NCI-H2171 (cell line): ENCODE measurements around the gene TCP11L2.
A peak's percentile ranks its signal among the peaks of the same experiment; 100 is the strongest.
"Not testable (repeated sequence)": the region's sequence is repeated elsewhere in the genome, so short reads cannot be mapped to it uniquely, and the experiment has no call there.

Experiments
- DNase-seq: peaks from one replicate; lab custom pipeline; 2025; lab: John Stamatoyannopoulos, UW

TCP11L2 gene

DNA sequence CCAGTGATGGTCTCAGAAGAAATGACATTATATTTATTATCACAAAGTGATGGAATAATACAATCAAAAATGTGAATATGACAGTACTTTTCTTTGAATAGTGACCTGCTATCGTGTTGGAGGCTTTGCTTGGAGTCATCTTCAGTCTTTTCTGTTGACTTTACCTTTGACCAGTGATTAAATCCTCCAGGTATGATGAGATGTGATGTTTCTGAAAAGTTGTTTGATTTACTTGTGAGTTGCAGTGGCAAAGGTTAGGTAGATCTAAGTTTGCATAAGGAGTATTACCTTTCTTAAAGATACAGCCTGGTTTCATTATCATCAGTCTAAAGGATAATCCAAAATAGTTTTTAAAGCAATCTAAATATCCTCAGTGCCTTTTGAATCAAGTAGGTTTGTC, 4.6 kb downstream of the TCP11L2 start:
- no peak for DNase-seq

DNA sequence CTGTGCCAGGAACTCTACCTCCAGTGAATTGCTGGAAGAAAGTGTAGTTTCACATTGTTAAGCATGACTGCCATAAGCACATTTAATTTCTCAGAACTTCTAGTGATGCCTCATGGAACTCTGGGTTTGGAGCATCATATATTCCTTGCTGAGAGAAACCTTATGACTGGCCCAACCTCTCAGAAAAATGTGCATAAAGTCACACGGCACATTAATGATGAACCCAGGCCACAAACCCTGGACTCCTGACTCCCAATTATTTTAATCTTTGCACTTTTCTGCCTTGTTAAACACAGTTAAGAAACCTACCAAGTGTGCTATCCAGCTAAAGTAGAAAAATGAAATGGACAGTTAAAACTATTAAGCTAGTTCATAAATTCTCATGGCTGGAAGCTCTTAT, 5.6 kb downstream of the TCP11L2 start:
- DNase-seq, result no peak

DNA sequence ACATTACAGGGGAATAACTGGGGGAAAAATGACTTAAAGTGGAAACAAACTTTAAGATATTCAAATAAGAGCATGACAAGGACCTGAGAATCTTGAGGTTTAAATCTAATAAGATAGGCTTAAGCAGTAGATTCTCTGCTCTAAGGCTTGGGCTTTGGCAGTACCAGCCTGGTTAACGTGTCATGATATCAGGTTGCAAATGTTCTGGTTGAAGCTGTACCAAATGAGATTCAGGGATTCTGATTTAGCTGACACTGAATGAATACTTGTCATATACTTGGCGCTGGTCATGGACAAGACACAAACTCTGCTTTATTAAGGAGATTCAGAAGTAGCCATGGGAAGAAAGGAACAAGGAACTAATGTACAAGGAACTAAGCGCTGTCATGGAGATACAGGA, 6.1 kb downstream of the TCP11L2 start:
- no peak for DNase-seq

DNA sequence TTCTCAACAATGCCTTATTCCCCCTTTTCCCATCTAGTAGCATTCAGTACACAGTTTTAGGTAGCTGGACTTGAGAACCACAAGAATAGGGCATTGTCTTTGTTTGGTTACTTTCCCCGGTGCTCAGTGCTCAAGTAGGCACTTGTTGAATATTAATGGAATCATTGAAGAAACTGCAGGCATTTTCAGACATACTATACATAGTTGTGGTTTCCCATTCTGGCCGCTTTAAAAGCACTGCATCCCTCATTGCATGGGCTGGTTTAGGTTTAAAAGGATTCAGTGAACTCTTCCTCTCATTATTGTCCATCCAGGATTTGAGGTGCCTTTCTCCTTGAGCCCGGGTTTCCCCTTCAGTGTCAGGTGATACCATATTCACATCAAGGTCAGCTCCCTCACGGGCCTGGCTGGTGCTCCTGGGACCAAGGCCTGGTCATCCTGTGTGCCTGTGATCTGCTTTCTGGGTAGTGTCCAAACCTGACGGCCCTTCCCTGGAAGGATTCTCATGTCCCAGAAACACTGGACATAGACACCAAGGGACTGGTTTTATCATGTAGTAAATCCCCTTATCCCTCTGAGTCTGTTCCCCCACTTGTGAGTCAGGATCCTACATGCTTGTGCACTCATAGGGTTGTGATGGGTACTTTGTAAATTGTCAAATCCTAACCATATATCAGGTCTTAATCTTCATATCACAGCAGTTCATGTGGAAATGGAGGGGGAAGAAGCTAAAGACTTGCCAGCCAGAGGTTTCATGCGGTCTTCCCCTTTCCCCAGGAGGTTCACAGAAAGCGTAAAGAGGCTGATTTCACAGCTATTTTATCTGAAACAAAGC, 7.4 kb downstream of the TCP11L2 start:
- no peak for DNase-seq

DNA sequence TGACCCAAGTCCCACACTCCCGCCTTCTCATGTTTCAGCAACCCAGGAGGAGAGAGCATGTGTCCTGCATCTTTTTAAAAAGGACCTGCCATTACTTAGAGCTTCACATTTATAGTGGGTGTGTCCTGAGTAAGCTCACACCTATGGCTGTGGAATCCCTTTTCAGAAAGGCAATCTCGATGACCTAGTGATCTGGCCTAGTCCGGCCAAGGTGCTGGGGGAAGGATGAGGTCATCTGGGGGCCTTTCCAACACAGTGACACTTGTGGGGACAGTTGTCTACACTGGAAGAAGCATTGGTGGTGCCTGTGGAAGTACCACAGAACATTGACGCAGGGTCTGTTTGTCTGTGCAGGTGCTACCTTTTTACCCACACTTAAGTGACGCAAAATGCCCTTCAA, 8.2 kb downstream of the TCP11L2 start:
- no peak for DNase-seq

DNA sequence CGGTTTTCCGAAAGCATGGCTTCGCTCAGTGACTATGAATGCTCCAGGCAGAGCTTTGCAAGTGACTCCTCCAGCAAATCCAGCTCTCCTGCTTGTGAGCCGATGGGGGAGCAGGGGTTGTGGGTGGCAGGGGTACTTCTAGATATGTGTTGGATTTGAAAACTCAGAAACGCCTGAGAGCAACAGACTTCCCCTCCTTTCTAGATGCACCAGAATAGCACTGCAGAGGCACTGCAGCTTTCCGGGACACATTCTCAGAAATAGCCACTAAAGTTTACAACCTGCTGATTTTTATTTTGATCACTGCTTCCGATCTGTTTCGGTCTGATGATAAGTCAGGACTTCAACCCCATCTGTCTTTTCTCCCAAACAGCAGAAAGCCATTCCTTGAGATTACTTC, 8.6 kb downstream of the TCP11L2 start:
- no peak for DNase-seq

DNA sequence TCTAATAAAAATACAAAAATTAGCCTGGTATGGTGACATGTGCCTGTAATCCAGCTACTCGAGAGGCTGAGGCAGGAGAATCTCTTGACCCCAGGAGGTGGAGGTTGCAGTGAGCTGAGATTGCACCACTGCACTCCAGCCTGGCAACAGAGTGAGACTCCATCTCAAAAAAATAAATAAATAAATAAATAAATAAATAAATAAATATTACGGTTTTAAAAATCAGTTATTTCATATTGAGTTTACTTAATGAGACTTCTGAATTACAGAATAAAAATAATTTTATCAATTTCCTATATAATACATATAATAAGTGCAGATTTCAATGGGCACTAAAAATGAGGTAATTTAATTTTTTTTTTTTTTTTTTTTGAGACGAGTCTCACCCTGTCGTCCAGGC, 10.9 kb downstream of the TCP11L2 start:
- DNase-seq, result not testable (repeated sequence)

DNA sequence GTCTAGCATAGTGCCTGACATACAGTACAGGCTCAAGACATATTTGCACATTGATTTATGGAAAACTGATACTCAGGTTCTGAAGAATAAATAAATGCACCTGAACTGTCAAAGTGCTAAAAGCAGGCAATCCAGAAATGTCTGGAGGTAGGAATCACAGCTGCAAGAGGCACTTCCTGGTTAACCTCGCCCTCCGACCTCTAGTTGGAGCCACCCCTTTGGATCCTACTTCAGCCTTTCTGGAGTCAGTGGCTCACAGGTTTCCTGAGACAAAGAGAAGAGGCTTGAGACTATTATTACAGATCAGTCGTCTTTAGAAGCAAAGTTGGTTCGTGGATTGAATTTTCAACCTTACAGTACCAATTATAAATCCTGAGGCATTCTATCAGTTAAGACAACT, 13.0 kb downstream of the TCP11L2 start:
- no peak for DNase-seq

DNA sequence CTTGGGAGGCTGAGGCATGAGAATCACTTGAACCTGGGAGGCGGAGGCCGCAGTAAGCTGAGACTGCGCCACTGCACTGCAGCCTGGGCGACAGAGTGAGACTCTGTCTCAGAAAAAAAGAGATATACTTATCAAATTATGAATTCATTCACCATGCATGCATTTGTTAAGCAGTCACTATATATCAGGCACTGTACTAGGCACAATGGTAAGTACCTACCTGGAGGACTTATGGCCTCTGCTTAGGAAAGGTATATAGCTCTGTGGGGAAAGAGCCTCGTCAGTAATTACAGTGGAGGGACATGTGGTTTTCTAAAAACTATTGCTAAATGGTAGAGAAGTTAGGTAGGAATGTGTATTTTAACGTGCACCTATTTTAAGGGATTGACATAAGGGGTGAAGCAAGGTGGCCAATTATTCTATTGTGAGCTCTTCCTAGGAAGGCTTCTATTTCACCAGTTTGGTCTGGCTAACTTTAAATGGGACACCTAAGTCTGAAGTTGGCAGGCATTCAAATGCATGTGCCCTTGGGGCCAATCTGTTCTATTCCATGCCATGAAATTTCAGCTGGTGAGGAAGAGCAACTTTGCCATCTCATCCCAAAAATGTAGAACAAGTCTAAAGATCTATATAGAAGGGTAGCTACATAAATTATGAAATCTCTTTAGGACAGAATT, 15.0 kb downstream of the TCP11L2 start:
- DNase-seq, result peak; percentile 11

DNA sequence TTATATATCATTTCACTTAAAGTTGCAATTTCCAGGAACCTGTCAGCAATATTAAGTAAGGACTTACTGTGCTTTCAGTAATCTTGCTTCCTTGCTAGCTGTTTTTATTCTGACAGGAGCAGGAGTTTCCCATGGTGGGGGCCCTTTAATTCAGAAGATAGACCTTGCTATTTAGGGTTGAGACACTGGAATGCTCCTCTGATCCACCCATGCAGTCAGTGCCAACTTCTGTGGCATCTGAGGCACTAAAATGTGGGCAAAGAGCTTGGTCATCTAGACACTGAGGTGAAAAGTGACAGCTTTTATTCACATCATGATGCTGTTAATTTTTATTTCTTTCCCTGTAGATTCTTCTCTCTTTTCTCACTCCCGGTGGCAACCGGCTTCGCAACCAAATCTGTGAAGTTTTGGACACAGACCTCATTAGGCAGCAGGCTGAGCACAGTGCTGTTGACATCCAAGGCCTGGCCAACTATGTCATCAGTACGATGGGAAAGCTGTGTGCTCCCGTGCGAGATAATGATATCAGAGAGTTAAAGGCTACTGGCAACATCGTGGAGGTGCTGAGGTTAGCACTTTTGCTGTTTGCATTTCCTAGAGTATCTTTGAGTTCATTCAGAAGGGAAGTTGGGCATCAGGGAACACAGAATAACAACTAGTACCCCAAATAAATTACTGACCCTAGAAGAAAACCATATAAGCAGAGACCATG, 18.8 kb downstream of the TCP11L2 start:
- no peak for DNase-seq

DNA sequence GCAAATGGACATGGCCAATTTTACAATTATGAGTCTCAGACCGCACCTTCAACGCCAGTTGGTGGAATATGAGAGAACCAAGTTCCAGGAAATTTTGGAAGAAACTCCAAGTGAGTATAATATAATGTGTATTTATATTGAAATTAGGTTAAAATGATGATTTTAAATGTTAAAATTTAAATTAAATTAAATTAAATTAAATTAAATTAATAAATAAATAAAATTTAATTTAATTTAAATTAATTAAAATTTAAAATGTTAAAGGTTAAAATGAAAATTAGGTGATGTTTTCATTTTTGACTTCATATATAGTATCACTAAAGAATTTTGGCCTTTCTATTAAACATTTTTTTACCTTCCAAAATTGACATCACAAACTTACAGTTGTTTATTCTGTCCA, 21.0 kb downstream of the TCP11L2 start:
- no peak for DNase-seq

DNA sequence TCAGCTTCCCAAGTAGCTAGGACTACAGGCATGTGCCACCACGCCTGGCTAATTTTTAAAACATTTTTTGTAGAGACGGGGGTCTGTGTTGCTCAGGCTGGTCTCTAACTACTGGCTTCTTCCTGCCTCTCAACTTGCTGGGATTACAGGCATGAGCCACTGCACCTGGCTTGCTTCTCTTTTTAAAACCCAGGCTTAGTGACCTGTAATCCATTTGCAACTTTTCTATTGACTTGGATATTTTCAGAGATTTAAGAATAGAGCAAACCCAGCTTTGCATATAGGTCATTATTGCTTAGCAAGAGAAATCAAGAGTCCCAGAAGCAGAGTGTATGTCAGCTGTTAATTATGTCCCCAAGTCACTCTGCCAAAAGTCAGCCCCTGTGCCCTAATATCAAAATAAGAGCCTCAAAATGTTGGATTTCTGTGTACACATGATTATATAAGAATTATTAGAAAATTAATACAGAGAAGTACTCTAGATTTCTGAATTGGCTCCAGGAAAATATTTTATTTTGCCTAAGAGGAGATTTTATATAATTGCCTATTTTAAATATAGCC, 24.9 kb downstream of the TCP11L2 start:
- DNase-seq, result no peak

DNA sequence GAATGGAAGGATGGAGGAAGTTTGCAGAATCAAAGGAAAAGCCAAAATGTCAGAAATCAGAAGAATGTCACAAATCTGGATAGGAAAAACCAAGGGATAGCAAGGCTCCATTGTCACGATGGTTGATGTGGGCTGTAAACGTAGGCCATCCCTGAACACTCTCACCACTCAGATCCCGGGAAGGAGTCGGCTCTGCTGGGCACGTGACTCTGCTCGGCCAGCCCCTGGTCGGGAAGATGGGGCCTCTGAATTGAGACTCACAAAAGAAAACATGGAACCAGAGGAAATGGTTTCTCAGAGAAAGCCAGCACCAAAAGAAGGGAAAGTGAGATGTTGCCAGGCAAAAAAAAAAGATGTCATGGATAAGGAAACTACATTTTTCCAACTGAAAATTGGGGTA, 26.2 kb downstream of the TCP11L2 start:
- no peak for DNase-seq

DNA sequence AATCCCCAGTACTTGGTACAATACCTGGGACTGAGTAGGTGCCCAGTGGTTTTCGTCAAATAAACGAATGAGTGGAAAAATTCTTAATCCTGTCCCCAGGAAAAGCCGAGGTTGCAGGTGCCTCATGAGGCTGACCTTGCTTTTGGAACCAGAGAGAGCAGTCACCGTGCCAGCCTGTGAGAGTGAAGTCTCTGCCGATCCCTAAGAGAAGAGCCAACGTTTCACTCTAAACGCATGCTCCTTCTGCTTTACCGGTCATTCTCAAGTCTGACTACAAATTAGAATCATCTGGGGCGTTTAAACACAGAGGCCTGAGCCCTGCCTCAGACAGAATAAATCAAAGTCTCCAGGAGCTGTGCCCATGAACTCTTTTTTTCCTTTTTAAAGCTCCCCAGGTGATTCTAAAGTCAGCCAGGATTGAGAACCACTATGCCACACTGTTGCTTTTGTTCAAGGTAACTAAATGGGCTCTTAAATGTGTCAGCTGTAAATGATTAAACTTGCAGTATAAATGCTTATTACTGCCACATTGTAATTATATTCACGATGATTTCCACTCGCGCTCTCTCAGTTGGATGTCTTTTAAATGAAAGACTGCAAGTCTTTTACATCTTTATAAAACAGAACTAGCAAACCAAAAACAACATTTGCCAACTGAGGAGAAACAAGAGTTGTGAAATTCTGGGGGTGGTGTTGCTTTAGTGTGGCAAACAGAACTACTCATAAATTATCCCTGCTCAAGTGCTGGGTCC, 26.9 kb downstream of the TCP11L2 start:
- DNase-seq, result no peak

DNA sequence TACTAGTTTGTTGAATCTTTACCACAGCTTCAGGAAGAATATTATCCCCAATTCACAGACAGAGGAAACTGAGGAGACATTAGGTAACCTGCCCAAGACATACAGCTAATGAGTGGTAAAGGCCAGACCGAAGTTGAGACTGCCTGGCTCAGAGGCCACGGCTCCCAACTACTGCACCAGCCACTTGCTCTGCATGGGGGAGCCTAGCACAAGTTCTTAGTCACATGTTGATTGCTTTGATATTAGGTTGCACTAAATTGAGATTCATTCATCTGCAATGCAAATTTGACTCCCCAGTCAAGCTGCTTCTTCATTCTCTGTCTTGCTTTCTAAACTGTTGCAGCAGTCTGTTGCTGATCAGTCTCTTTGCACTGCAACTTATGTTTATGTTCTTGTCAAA, 29.1 kb downstream of the TCP11L2 start:
- peak; percentile 12 for DNase-seq

DNA sequence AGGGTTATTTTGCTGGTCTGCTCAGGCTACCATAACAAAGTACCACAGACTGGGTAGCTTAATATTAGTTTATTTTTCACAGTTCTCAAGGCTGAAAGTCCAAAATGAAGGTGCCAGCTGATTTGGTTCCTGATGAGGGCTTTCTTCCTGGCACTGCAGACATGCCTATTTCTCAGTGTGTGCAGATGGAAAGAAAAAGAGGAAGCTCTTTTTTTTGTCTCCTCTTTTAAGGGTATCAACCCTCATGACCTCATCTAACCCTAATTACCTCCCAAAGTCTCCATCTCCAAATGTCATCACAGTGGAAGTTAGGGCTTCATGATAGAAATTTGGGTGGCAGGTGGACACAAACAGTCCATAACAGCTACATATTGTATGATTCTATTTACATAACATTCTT, 30.0 kb downstream of the TCP11L2 start:
- DNase-seq, result no peak

DNA sequence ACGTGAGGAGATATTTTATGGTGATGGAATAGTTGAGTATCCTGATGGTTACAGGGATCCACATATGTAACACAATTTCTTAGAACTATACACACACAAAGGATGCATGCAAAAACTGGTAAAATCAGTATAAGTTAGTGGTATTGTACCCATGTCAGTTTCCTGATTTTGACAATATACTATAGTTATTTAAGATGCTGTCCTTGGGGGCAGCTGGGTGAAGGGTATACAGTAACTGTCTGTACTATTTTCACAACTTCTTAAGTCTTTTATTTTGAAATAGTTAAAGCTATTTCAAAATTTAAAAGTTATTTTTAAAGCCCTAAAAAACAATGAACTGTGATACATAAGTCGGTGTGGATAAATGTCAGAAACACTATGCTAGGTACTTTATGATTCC, 30.5 kb downstream of the TCP11L2 start:
- DNase-seq, result no peak

DNA sequence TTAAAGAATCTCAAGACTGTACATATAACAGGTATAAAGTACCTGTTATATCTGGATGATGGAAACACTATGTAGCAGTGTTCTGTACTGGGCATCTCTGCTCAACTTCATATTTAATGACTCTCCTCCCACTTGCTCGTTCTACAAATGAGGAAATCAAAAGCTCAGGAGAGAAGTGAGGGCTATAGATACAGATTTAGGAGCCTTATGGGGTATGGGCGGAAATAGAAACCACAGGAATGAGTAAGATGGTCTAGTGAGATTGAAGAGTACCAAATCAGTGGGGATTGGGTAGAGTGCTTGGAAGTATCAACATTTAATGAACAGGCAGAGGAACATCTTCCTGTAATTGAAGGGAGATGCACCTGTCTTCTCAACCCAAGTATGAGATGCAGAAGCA, 31.2 kb downstream of the TCP11L2 start:
- DNase-seq, result no peak

DNA sequence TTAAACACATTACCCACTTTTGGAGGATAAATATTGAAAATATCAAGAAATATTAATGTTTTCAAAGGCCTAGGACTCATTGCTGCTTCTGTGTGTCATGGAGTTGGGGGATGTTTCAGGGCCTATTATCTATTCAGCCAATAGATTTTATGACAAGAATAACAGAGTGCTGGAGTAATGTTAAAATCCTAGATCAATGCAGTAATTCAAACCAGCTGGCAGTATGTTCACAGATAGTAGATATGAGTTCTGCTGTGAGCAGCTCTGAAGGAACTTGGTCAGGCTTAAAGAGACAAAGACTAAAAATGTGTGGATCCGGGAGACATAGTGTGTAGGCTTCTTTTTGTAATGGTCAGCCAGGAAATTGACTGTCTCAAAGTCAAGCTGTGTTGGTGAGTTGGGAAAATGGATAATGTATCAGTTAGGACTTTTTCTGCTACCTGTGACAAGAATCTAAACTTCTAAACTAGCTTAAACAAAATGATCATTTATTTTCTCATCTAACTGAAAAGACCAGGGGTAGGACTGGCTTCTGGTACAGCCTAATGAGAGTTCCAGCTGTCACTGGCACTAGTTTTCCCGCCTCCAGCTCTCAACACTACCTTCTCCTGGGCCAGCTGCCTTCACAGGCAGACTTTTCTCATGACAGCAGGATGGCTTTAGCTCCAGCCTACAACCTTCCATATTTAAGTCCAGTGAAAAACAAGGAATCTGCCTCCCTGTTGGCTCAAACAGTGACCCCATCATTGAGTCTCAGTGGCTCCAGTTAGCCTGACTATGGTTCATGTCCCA, 38.7 kb downstream of the TCP11L2 start:
- no peak for DNase-seq

DNA sequence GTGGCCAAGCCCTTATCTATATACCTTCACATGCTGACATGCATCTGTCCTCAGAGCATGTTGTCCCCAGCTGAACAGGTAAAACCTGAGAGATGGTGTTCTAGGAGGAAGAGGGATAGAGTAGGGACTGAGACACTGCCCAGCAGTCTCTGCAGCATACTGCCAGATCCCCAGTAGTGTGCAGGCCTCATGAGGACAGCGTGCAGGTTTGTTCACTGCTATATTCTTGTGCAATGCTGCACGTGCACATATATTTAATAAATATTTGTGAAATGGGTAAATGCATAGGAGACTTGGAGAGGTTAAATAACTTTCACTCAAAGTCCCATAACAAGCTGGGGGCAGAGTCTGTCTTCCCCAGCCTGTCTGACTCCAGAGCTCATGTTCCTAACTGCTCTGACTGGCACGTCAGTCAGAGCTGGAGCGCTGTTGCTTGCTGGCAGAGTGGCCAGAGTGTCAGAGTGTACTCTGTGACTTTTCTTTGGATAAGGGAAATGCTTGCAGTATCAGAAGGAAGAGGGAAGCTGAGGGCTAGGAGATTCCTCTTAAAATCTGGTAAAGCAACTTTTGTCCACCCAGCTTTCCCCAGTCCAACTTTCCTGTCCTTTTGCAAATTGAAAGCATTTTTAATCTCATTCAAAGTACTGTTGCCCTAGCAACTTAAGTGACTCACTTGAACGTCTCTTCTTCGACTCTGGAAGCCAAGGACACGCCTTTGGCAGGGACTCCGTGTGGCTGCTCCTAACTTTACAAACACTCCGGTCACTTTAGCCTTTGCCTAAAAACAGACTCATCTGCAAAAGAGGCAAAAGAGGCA, 40.1 kb downstream of the TCP11L2 start:
- no peak for DNase-seq

DNA sequence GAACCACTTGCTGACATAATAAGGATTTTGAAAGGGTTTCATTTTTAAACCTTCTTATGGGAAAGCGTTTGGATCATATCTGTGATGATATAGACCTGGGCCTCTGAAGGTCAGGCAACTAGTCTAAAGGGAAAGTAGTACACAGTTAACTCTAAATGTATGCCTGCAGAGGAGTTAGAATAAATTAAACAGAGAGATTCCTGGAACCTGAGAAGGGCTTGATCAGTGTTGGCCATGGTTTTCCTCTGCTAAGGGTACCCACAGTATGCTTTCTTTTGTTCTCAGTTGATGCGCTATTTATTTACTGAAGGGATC, 40.6 kb downstream of the TCP11L2 start:
- DNase-seq, result no peak
